Dendritic cell treated with granulocyte-macrophage colony-stimulating factor and Interleukin-4, amounts not matched to agents 40 ng/mL and 50 ng/mL, for 4 days (primary cell): Measurements from ENCODE around the gene CNTN6.

Source experiments
- H3K27ac Mint-ChIP-seq: one replicate; pipeline ENCODE4 v1.8.0; 2022; ENCODE audit warnings: mild to moderate bottlenecking, mixed read lengths
- H3K27me3 Mint-ChIP-seq: one replicate; pipeline ENCODE4 v1.8.0; 2022; ENCODE audit warnings: mild to moderate bottlenecking, mixed read lengths
- H3K36me3 Mint-ChIP-seq: one replicate; pipeline ENCODE4 v1.8.0; 2022; ENCODE audit warnings: low read depth, mixed read lengths
- H3K4me1 Mint-ChIP-seq: one replicate; pipeline ENCODE4 v1.8.0; 2022; ENCODE audit warnings: low read depth, mixed read lengths
- H3K4me3 Mint-ChIP-seq: one replicate; pipeline ENCODE4 v1.8.0; 2022; ENCODE audit warnings: mild to moderate bottlenecking, moderate library complexity, mixed read lengths
- H3K9me3 Mint-ChIP-seq: one replicate; pipeline ENCODE4 v1.8.0; 2022; ENCODE audit warnings: mixed read lengths
- intact Hi-C: fragments of 100-400 bp; cut with micrococcal nuclease; formaldehyde crosslinking; loops from one replicate; pipeline ENCODE4 v1.15.0; 2022

The CNTN6 gene

DNA sequence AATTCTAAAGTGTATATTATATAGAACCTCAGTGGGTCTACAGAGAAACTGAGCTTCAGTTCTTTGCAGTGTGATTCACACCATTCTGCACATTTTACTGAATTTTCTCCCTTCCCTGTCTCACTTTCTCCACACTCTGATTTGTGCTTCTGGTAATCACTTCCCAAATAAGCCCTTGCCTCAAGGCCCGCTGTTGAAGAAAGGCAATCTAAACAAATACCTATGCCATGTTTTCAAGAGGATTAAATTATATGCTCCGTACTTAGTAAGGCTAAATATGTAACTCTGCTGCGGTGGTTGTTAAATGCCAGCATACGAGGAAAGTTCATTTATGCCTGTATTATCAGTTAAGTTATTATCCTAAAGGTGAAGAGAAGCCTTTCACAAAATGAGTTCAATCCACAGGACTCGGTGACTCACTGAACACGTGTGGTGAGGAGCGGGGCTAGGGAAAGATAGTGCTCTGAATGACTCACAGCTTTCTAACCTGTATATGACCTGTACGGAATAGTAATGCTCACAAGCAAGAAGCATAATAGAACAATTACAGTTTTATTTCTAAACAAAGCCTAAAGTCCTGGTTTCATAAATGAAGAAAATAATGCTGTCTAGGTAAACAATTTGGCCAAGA is 25.1 kb downstream of the CNTN6 start:
- Mint-ChIP-seq H3K4me3 (no peak overlapping the region), H3K27ac (no peak overlapping the region), H3K4me1 (no peaks in the 10 kb centered on the region), H3K36me3 (no peaks in the 10 kb centered on the region), H3K9me3 (peaks cover 15% of the 10 kb centered on the region), H3K27me3 (no peaks in the 10 kb centered on the region)
- intact Hi-C loops = no loop called here

DNA sequence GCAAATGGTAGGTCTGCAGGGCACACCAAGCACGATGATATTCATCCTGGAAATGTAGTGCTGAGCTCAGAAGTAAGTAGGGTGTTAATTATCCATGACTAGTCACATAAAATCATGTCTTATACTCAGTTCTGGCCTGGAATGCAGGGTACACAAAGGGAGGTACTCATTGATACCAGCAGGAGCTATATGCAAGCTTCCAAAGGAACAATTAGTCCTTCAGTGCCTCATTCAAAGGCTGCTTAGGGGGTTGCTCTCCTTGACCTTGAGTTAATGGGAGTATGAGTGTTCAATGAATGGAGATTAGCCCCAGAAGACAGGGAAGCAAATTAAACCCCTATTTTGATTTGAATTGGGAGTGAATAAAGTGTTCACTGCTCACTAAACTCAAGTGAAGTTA is 38.3 kb downstream of the CNTN6 start:
- Mint-ChIP-seq H3K27ac (no peak overlapping the region), H3K9me3 (peaks cover 12% of the 10 kb centered on the region), H3K4me3 (no peak overlapping the region), H3K36me3 (no peaks in the 10 kb centered on the region), H3K4me1 (no peaks in the 10 kb centered on the region), H3K27me3 (no peaks in the 10 kb centered on the region)
- intact Hi-C loops = no loop called here

DNA sequence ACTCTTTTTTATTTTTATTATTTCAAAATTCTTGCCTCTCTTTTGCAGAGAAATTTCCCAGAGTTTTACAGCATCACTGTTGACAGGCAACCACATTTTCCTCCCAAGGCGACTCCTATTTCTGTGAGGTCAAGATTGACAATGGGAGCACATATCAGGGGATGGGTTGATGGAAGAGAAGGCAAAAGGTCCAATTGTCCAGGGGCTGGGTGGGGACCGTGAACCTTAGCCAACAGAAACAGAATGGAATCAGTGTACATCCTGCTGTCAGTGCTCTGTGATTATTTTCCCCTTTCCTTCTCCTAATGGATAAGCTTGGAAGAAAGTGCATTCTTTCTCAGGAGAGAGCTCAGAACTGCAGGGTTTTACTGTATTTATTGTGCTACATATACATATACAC is 42.4 kb downstream of the CNTN6 start:
- Mint-ChIP-seq H3K27me3 (no peaks in the 10 kb centered on the region), H3K27ac (no peak overlapping the region), H3K4me1 (no peaks in the 10 kb centered on the region), H3K36me3 (no peaks in the 10 kb centered on the region), H3K4me3 (no peak overlapping the region), H3K9me3 (peaks cover 6% of the 10 kb centered on the region)
- intact Hi-C loops = no loop called here

DNA sequence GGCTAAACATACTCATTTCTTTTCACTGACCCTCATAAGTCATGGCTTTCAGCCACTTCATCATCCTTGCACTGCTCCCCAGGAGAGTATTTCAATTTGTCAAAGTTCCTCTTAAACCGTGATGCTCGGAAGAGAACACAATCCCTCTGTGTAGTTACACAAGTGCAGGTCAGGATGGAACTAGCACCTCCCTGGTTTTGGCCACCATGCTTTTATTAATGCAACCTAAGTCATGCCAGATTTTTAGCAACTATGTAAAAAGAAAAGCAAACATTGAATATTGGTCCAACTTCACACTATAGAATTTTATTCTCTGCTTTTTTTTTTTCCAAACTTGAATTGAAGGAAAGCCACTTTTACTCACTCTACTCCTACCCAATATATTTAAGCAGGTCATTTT is 45.2 kb downstream of the CNTN6 start:
- intact Hi-C loops = no loop called here
- Mint-ChIP-seq H3K27ac (no peak overlapping the region), H3K36me3 (no peaks in the 10 kb centered on the region), H3K4me1 (no peaks in the 10 kb centered on the region), H3K27me3 (no peaks in the 10 kb centered on the region), H3K4me3 (no peak overlapping the region), H3K9me3 (peaks cover 6% of the 10 kb centered on the region)

DNA sequence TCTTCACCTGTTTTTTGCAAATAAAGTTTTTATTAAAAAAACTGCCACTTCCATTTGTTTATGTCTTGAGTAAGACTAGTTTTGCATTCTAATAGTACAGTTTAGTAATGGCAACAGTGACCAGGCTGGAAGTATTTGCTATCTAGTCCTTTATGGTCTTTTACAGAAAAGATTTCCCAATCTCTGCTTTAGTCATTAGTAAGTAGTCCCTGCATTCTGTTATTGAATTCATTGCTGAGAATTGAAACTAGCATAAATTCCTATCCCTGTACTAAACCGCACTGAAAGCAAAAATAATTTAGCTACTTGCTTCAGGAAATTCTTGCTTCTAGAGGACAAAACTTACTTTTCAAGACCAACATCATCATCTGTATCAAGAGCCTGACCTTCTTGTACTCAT is 46.2 kb downstream of the CNTN6 start:
- intact Hi-C loops = no loop called here

DNA sequence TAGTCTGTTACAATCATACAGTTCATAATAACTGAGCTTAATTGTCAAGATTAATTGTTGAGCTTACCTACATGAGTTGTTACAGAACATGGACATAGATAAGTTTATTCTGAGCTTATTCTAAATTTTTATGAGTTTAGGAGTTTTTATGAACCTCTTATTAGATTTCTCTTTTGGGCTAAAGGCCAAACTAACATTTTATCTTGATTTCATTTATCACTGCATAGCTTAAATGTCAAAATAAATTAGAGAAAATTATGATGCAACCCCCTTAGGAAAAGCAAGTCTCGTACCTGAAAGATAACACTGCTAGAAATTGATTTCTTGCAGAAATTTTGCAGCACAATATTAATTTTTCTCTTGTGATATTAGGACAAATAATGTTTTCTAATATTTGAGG is 54.5 kb downstream of the CNTN6 start:
- intact Hi-C loops = no loop called here
- H3K27me3 Mint-ChIP-seq = no peaks in the 10 kb centered on the region
- H3K36me3 Mint-ChIP-seq = no peaks in the 10 kb centered on the region

More for the DNA sequence above, 46.2 kb downstream of the CNTN6 start:
- no peaks in the 10 kb centered on the region for H3K27me3 Mint-ChIP-seq
- peaks cover 2% of the 10 kb centered on the region for H3K9me3 Mint-ChIP-seq
- no peaks in the 10 kb centered on the region for H3K36me3 Mint-ChIP-seq
- H3K4me3 Mint-ChIP-seq = no peak overlapping the region
- H3K27ac Mint-ChIP-seq = no peak overlapping the region
- no peaks in the 10 kb centered on the region for H3K4me1 Mint-ChIP-seq

DNA sequence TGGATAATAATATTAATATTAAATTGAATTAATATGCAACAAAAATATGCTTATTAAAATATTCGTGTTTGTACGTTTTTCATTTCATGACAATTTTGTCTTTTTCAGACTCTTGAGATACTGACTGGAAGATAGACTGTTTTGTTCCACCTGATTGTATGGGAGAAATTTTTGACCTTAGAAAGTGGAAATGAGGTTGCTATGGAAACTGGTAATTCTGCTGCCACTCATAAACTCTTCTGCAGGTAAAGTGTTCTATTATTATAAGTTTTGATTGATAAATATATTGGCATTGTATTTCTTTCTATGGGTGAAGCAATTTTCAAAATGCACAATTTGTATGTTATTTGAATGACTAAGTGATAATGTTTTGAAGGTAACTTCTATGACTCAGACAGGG is 55.0 kb downstream of the CNTN6 start:
- no peak overlapping the region for H3K4me3 Mint-ChIP-seq
- H3K4me1 Mint-ChIP-seq = no peaks in the 10 kb centered on the region
- intact Hi-C loops = no loop called here
- H3K9me3 Mint-ChIP-seq = peaks cover 6% of the 10 kb centered on the region
- no peak overlapping the region for H3K27ac Mint-ChIP-seq
- no peaks in the 10 kb centered on the region for H3K27me3 Mint-ChIP-seq
- no peaks in the 10 kb centered on the region for H3K36me3 Mint-ChIP-seq

More for the DNA sequence above, 54.5 kb downstream of the CNTN6 start:
- Mint-ChIP-seq H3K9me3 (peaks cover 6% of the 10 kb centered on the region), H3K27ac (no peak overlapping the region), H3K4me1 (no peaks in the 10 kb centered on the region), H3K4me3 (no peak overlapping the region)

DNA sequence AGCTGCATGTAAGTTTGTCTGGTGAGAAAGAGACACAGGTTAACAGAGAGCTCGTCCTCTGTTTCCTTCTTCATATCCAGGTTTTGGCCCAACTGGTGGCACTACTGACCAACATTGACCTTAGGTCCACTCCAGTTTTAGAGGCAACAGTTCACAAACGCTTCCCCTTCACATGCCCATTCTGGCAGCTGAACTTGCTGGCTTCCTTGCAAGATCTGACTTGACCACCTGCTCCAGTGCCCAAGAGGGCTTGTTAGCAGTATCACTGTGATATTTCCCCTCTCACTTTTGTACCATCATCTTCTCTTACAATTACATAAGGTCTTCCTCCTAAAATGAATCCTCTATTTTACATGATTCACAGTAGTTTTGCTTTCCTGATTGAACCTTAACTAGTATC is 71.3 kb downstream of the CNTN6 start:
- intact Hi-C loops = no loop called here
- Mint-ChIP-seq H3K27ac (no peak overlapping the region), H3K9me3 (peaks cover 29% of the 10 kb centered on the region), H3K36me3 (no peaks in the 10 kb centered on the region), H3K4me3 (no peak overlapping the region), H3K4me1 (no peaks in the 10 kb centered on the region), H3K27me3 (no peaks in the 10 kb centered on the region)

DNA sequence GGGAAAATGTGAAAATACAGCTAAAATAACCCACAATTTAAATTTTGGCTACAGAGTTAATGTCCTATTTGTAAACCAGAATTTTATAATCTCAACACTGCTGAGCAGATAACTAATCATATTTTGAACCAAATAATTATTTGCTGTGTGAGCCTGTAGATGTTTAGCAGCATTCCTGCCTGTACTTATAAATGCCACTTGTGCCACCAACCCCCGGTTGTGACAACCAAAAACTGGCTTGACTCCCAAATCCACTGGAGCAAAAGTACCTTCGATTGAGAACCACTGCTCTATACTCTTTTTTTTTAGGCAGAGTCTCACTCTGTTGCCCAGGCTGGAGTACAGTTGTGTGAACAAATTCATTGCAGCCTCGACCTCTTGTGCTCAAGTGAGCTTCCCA is 78.5 kb downstream of the CNTN6 start:
- Mint-ChIP-seq H3K27ac (no peak overlapping the region), H3K27me3 (no peaks in the 10 kb centered on the region), H3K4me3 (no peak overlapping the region), H3K36me3 (no peaks in the 10 kb centered on the region), H3K9me3 (peaks cover 13% of the 10 kb centered on the region), H3K4me1 (no peaks in the 10 kb centered on the region)
- intact Hi-C loops = no loop called here

DNA sequence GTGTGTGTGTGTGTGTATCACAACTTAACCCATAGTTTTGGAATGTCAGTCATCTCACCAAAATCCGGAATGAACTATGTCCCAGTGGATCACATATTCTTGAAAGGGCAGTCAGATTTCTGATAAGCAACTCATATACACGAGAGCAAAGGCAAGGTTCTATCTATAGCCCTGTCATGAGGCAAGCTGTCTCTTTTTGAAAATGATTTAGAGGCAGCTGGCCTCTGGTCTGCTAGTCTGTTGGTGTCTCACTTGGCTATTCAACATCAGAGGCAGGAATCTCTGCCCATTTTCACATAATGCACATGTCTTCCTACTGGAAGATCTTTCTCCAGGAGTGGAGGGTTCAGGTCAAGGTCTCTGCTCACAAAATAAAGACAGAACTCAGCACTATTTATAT is 79.8 kb downstream of the CNTN6 start:
- intact Hi-C loops = no loop called here
- no peak overlapping the region for H3K4me3 Mint-ChIP-seq
- no peak overlapping the region for H3K27ac Mint-ChIP-seq
- no peaks in the 10 kb centered on the region for H3K9me3 Mint-ChIP-seq
- H3K4me1 Mint-ChIP-seq = no peaks in the 10 kb centered on the region
- H3K36me3 Mint-ChIP-seq = no peaks in the 10 kb centered on the region
- H3K27me3 Mint-ChIP-seq = no peaks in the 10 kb centered on the region

DNA sequence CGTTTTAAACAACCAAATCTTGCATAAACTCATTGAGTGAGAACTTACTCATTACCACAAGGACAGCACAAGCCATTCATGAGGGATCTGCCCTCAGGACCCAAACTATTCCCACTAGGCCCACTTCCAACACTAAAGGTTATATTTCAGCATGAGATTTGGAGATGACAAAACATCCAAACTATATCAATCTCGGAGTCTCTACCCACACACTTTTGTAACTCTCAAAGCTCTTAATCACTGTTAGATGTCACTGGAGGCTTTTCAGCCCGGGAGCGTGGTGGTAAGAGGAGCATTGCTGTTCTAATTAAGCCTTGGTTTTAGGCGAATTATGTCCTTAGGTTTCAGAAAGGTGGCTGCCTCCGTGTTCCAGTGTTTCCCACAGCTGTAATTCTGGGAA is 86.3 kb downstream of the CNTN6 start:
- H3K27ac Mint-ChIP-seq = no peak overlapping the region
- no peak overlapping the region for H3K4me3 Mint-ChIP-seq
- H3K27me3 Mint-ChIP-seq = no peaks in the 10 kb centered on the region
- H3K4me1 Mint-ChIP-seq = no peaks in the 10 kb centered on the region
- peaks cover 5% of the 10 kb centered on the region for H3K9me3 Mint-ChIP-seq
- intact Hi-C loops = no loop called here
- H3K36me3 Mint-ChIP-seq = no peaks in the 10 kb centered on the region

DNA sequence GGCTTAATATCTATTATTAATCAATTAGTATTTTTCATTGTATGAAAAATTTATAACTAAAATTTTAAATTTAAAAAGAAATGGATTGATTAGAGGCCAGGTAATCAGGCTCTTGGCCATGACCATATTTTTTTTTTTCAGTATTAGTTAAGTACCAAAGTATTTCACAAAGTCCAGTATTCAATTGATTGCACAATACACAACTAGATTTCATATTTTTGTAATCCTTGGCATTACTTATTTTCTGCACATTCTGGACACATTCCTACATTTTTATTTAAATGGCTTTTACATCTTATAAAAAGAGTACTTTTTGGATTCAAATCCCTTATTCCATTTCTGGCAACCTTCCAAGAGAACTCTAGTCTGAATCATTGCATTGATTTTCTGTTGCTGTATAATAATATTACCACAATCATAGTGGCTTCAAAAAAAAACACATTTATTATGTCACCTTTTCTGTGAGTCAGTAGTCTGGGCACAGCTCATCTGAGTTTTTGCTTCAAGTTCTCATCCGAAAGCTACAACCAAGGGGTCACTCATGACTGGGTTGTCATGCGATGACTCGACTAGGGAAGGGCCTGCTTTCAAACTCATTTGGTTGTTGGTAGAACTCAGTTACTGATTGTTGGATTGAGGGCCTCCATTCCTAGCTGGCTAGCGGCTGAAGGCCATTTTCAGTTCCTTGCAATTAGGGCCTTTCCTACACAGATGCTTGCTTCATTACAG is 90.7 kb downstream of the CNTN6 start:
- intact Hi-C loops = no loop called here
- H3K4me3 Mint-ChIP-seq = no peak overlapping the region
- no peak overlapping the region for H3K27ac Mint-ChIP-seq
- no peaks in the 10 kb centered on the region for H3K27me3 Mint-ChIP-seq
- peaks cover 5% of the 10 kb centered on the region for H3K9me3 Mint-ChIP-seq
- H3K36me3 Mint-ChIP-seq = no peaks in the 10 kb centered on the region
- H3K4me1 Mint-ChIP-seq = no peaks in the 10 kb centered on the region

DNA sequence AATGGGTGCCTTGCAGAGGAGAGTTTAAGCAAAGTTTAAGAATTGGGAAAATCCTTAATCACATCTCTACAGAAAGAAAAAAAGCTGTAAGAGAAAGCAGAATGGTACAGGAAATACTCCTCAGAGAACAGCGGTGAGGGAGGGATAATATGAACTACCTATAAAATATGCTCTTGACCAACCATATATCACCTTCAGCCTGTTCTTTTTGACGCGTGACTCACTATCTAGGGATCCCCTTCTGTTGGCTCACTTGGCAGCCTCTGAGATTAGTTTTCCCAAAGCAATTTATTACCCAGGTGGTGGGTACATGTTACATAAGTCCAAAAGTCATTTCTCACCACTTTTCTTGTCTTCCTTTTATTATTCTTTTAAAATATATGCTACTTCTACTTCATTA is 97.7 kb downstream of the CNTN6 start:
- Mint-ChIP-seq H3K4me3 (no peak overlapping the region), H3K9me3 (peaks cover 9% of the 10 kb centered on the region), H3K27ac (no peak overlapping the region), H3K4me1 (no peaks in the 10 kb centered on the region), H3K36me3 (no peaks in the 10 kb centered on the region), H3K27me3 (no peaks in the 10 kb centered on the region)
- intact Hi-C loops = no loop called here

DNA sequence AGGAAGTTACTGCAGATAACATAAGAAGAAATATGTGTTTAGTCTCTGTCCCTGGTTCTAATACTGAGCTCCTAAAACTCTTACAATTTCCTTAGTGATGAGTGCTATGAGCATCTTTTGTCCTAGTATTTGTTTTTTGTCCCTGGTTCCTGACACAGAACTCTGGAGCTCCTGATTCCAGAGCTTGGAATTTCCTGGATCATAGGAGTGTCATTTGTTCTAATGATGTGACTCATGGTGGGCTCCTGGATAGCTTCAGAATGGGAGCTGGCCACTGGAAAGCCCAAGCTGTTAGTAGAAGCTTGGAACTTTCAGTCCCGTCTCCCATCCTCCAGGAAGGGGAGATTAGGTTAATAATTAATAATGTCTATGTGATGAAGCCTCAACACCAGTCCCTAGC is 98.2 kb downstream of the CNTN6 start:
- H3K36me3 Mint-ChIP-seq = no peaks in the 10 kb centered on the region
- intact Hi-C loops = no loop called here
- H3K27me3 Mint-ChIP-seq = no peaks in the 10 kb centered on the region
- H3K4me3 Mint-ChIP-seq = no peak overlapping the region
- H3K9me3 Mint-ChIP-seq = peaks cover 9% of the 10 kb centered on the region
- no peaks in the 10 kb centered on the region for H3K4me1 Mint-ChIP-seq
- no peak overlapping the region for H3K27ac Mint-ChIP-seq

DNA sequence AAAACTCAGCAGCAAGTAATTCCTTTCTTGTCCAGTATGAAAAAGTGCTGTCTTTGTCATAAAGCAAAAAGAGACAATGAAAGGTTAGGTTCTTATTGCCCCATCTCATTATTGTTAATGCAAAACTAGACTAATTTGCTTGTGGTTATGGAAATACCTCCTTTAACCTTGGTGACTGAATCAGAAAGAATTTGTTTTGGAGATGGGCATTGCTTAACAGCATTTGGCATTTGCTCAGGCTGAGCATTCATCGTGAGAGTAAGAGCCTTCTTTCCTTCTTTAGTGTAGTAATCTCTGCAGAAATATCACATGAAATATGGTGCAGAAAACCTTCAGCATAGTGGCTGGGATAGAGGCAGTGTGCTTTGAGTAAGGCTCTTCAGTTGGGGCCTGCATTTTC is 103.1 kb downstream of the CNTN6 start:
- Mint-ChIP-seq H3K4me3 (no peak overlapping the region), H3K4me1 (no peaks in the 10 kb centered on the region), H3K36me3 (no peaks in the 10 kb centered on the region), H3K9me3 (peaks cover 16% of the 10 kb centered on the region), H3K27me3 (no peaks in the 10 kb centered on the region), H3K27ac (no peak overlapping the region)
- intact Hi-C loops = no loop called here
